A549 (cell line): Measurements from ENCODE around the gene CORO2B. TPM values are rescaled to one million over a fixed set of nuclear protein-coding genes. Genes with fewer than 3 reads are reported as not detected.

Experiments used
- ATAC-seq, 2 experiments: fragments of 200-7000 bp in 1 of 2; fragments of >200 bp in 1 of 2; cut with Nextera tagmentation in 1 of 2; cut with Tn5 transposase in 1 of 2; 3 replicates each; pipeline versions ENCODE4 v1.8.0 to v1.9.1; 2018 to 2020; ENCODE audit warnings: mild to moderate bottlenecking in 1 of 2, moderate library complexity in 1 of 2
- CTCF ChIA-PET: fragments of 300-600 bp; sonication (Branson Sonifier 250); formaldehyde crosslinking; extraction: SDS; loops from one replicate; lab custom pipeline; 2021; ENCODE audit warnings: antibody characterized with exemption, inconsistent platforms; lab: Yijun Ruan, JAX
- POLR2A ChIA-PET: fragments of 350-600 bp; formaldehyde crosslinking; extraction: SDS; loops from one replicate; lab custom pipeline; 2021; ENCODE audit warnings: antibody characterized with exemption, inconsistent platforms; lab: Yijun Ruan, JAX
- DNase-seq, 2 experiments: peaks; one replicate each; pipeline versions ENCODE4 v3.0.0 to v3.0.0-alpha.2; 2011 to 2016; ENCODE audit warnings: low read depth in 1 of 2, low spot score in 1 of 2
- FAIRE-seq: peaks from 2 replicates; lab custom pipeline; 2011; peaks lifted over from hg19 to GRCh38; lab: Jason Lieb, UNC
- H3K27ac ChIP-seq, 2 experiments: fragments of >200 bp; sonication (Bioruptor Twin); formaldehyde crosslinking; 3 replicates each; pipeline ENCODE4 v1.5.1; 2016 to 2017
- H3K4me1 ChIP-seq: fragments of >200 bp; sonication (Bioruptor Twin); formaldehyde crosslinking; 3 replicates; pipeline ENCODE4 v1.6.1; 2016
- H3K4me2 ChIP-seq: fragments of >200 bp; sonication (Bioruptor Twin); formaldehyde crosslinking; 3 replicates; pipeline ENCODE4 v1.6.1; 2016
- H3K4me3 ChIP-seq: fragments of >200 bp; sonication (Bioruptor Twin); formaldehyde crosslinking; 3 replicates; pipeline ENCODE4 v1.5.1; 2016
- H3K9me3 ChIP-seq: fragments of >200 bp; sonication (Bioruptor Twin); formaldehyde crosslinking; 3 replicates; pipeline ENCODE4 v1.6.1; 2016
- BCL3 ChIP-seq: fragments of >200 bp; sonication (Bioruptor Twin); formaldehyde crosslinking; IDR thresholded peaks from 3 replicates; pipeline ENCODE4 v1.6.1; 2016
- CBX8 ChIP-seq: fragments of 200-600 bp; sonication (generic); IDR thresholded peaks from 2 replicates; pipeline ENCODE4 v1.6.1; 2016
- FOXS1 ChIP-seq: fragments of 250-450 bp; sonication (Bioruptor Pico); IDR thresholded peaks from 2 replicates; pipeline ENCODE4 v1.5.0; 2020; ENCODE audit warnings: mild to moderate bottlenecking, moderate library complexity
- HMGXB4 ChIP-seq: fragments of 250-450 bp; sonication (Bioruptor Pico); IDR thresholded peaks from 2 replicates; pipeline ENCODE4 v1.5.0; 2021; ENCODE audit warnings: mild to moderate bottlenecking, moderate library complexity, borderline replicate concordance
- HOXA7 ChIP-seq: fragments of 250-450 bp; sonication (Bioruptor Pico); IDR thresholded peaks from 2 replicates; pipeline ENCODE4 v1.5.0; 2020; ENCODE audit warnings: mild to moderate bottlenecking, moderate library complexity
- JUN ChIP-seq, 2 experiments: fragments of >200 bp; sonication (Bioruptor Twin); formaldehyde crosslinking; IDR thresholded peaks; 2 replicates in 1 of 2; 3 replicates in 1 of 2; pipeline ENCODE4 v1.6.1; 2016 to 2017
- KDM1A ChIP-seq: fragments of 200-600 bp; sonication (generic); IDR thresholded peaks from 2 replicates; pipeline ENCODE4 v1.6.1; 2016; ENCODE audit warnings: low read depth, mild to moderate bottlenecking
- KDM5A ChIP-seq: fragments of 200-600 bp; sonication (generic); IDR thresholded peaks from 2 replicates; pipeline ENCODE4 v1.6.1; 2016; ENCODE audit warnings: antibody characterized with exemption, mild to moderate bottlenecking
- NFE2L2 ChIP-seq: fragments of 150-350 bp; conservative IDR thresholded peaks from 2 replicates; pipeline ENCODE4 v1.6.1; 2014; ENCODE audit warnings: low read length
- POLR2A ChIP-seq: IDR thresholded peaks from 2 replicates; pipeline ENCODE4 v1.6.1; 2012; ENCODE audit warnings: mild to moderate bottlenecking, low read length
- RAD21 ChIP-seq, 2 experiments: fragments of >200 bp in 1 of 2; sonication (Bioruptor Twin) in 1 of 2; formaldehyde crosslinking in 1 of 2; IDR thresholded peaks in 1 of 2; conservative IDR thresholded peaks in 1 of 2; 2 replicates in 1 of 2; 3 replicates in 1 of 2; pipeline ENCODE4 v1.6.1; 2012 to 2018; ENCODE audit warnings: inconsistent platforms in 1 of 2
- WGBS: methylation state at CpG from one replicate; pipeline ENCODE4 v1.1.6; 2017; ENCODE audit errors: missing lambda C conversion rate; 5-methylcytosine and 5-hydroxymethylcytosine counted together
- polyA plus RNA-seq, 4 experiments: library from polyadenylated mRNA; depleted of rRNA in 3 of 4; stranded (reverse); fragments of >200 nt; fragmentation: RNase III in 1 of 4; extraction: RNeasy Plus Mini Kit Qiagen cat#74134 plus additional on column Dnase treatment in 1 of 4; gene quantifications; 2 replicates in 3 of 4; 3 replicates in 1 of 4; pipeline ENCODE4 v1.2.3, GENCODE V29; 2011 to 2017
- TF ChIP-seq, protein P1 (sequence below): fragments of 450-650 bp; IDR thresholded peaks from 2 replicates; pipeline ENCODE4 v1.6.1; 2014; ENCODE audit warnings: antibody characterized with exemption

Gene CORO2B
- polyA plus RNA-seq, 2 of the 4 experiments (the other 2 are of a cell fraction): 2.0 to 2.3 TPM

GRCh38 chr15:68774521-68775235, 195.9 kb downstream of the CORO2B start:
- H3K4me2 ChIP-seq: no peak overlapping the region
- no peaks in the 10 kb centered on the region for H3K9me3 ChIP-seq
- CTCF ChIA-PET: interaction anchor here (1.2 to 1.5 kb wide), 2 partner anchors 14 to 101 kb away, joined by 3 to 6 read pairs; no protein-coding TSS in a partner anchor
- DNase-seq (no peak), ATAC-seq (no peak), FAIRE-seq (no peak)
- H3K4me1 ChIP-seq: no peaks in the 10 kb centered on the region
- POLR2A ChIA-PET: no interaction called here
- TF ChIP-seq NFE2L2: no peak
- TF ChIP-seq, protein P1, sequence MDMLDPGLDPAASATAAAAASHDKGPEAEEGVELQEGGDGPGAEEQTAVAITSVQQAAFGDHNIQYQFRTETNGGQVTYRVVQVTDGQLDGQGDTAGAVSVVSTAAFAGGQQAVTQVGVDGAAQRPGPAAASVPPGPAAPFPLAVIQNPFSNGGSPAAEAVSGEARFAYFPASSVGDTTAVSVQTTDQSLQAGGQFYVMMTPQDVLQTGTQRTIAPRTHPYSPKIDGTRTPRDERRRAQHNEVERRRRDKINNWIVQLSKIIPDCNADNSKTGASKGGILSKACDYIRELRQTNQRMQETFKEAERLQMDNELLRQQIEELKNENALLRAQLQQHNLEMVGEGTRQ: no peak
- TF ChIP-seq CBX8: no peak
- no peak for TF ChIP-seq HMGXB4 (CRISPR knock-in tag)
- TF ChIP-seq FOXS1: no peak
- no peak for TF ChIP-seq HOXA7
- TF ChIP-seq JUN (IDR thresholded peaks at IDR 0.05): no peak
- no peak for TF ChIP-seq POLR2A
- H3K27ac ChIP-seq: no peak overlapping the region
- WGBS: 92% methylated on average over 3 of the region's 3 CpGs
- no peak overlapping the region for H3K4me3 ChIP-seq

DNA sequence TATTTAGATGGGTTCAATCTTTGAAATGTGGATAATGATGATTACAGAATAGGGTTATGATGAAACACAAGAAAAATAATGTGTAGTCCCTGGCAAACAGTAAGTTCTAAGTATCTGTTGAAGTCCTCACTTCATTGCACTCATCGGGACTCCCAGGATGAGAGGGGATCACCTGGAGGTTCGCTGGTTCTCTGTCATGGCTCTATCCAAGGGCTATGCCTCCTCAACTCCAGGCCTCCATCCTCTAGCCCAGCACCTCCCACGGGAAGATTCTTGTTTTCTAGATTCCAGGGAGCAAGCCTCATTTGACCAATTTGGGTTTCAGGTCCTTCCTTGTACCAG, 196.4 kb downstream of the CORO2B start:
- no peak for DNase-seq
- ATAC-seq: peak in 1 of 2 experiments; percentile 12; a peak in 1 of 6 replicates
- FAIRE-seq: no peak
- Histone ChIP-seq H3K27ac (no peak overlapping the region), H3K4me1 (no peaks in the 10 kb centered on the region), H3K4me3 (no peak overlapping the region), H3K4me2 (no peak overlapping the region), H3K9me3 (no peaks in the 10 kb centered on the region)
- WGBS: 93% methylated on average over 3 of the region's 3 CpGs
- CTCF ChIA-PET: interaction anchor here (0.9 to 1.5 kb wide), 2 partner anchors 12 to 100 kb away, joined by 3 to 6 read pairs; no protein-coding TSS in a partner anchor
- POLR2A ChIA-PET: no interaction called here
- no peak for TF ChIP-seq KDM1A

GRCh38 chr15:68775671-68776476, 197.1 kb downstream of the CORO2B start:
- no peak overlapping the region for H3K4me2 ChIP-seq
- no peak overlapping the region for H3K27ac ChIP-seq
- ChIA-PET CTCF (interaction anchor here (0.6 to 11.6 kb wide), 6 partner anchors 9 to 255 kb away, joined by 3 to 110 read pairs (median 3); no protein-coding TSS in a partner anchor), POLR2A (no interaction called here)
- DNase-seq (no peak), ATAC-seq (peak in 1 of 2 experiments; percentile 31; a peak in 3 of 6 replicates), FAIRE-seq (no peak)
- no peaks in the 10 kb centered on the region for H3K9me3 ChIP-seq
- WGBS: 89% methylated on average over 8 of the region's 8 CpGs
- 0 out of 5 replicates have a peak, but pooled peaks of 1 of the 2 experiments have one; percentile 22 for TF ChIP-seq JUN (IDR thresholded peaks at IDR 0.05)
- no peak for TF ChIP-seq KDM5A
- H3K4me3 ChIP-seq: no peak overlapping the region
- H3K4me1 ChIP-seq: no peaks in the 10 kb centered on the region

GRCh38 chr15:68776477-68777270, 197.9 kb downstream of the CORO2B start:
- no peak for TF ChIP-seq RAD21 (conservative IDR thresholded peaks at IDR 0.05 in 1 of 2, IDR thresholded peaks at IDR 0.05 in 1 of 2)
- 0 out of 3 replicates have a peak, but pooled peaks have one; percentile 24 for TF ChIP-seq BCL3
- TF ChIP-seq, all 56 proteins: peak for 1
- ChIA-PET CTCF (interaction anchor here (0.6 to 11.6 kb wide), 5 partner anchors 10 to 256 kb away, joined by 3 to 110 read pairs (median 3); no protein-coding TSS in a partner anchor), POLR2A (no interaction called here)
- Histone ChIP-seq H3K9me3 (no peaks in the 10 kb centered on the region), H3K4me1 (no peaks in the 10 kb centered on the region), H3K4me3 (no peak overlapping the region), H3K27ac (no peak overlapping the region), H3K4me2 (no peak overlapping the region)
- FAIRE-seq (no peak), DNase-seq (no peak), ATAC-seq (peak; percentile 14 to 32; a peak in 2 of 6 replicates)
- WGBS: 94% methylated on average over 8 of the region's 10 CpGs
